Liver (tissue), 9 donors: Measurements from ENCODE around the gene WWOX. TPM values are rescaled to one million over a fixed set of nuclear protein-coding genes. Genes with fewer than 3 reads are reported as not detected.
A peak's percentile ranks its signal among the peaks of the same experiment; 100 is the strongest.

Source experiments
- DNase-seq: peaks from one replicate; pipeline ENCODE4 v3.0.0-alpha.2; 2017; ENCODE audit warnings: low spot score
- H3K27ac ChIP-seq, 2 donors: one replicate each; pipeline ENCODE4 v1.7.0; 2013; ENCODE audit warnings: inconsistent platforms in 2 of 2, low read length in 2 of 2, control low read depth in 1 of 2, low read depth in 1 of 2, mild to moderate bottlenecking in 1 of 2
- H3K27me3 ChIP-seq, 4 donors: one replicate each; pipeline versions ENCODE4 v1.6.1 to v1.7.0; 2013; ENCODE audit warnings: low read length in 3 of 4, inconsistent platforms in 1 of 4, mild to moderate bottlenecking in 1 of 4, moderate library complexity in 1 of 4; ENCODE audit not compliant: control insufficient read depth in 4 of 4, insufficient read depth in 4 of 4
- H3K36me3 ChIP-seq, 4 donors: one replicate each; pipeline versions ENCODE4 v1.6.1 to v1.7.0; 2013; ENCODE audit warnings: low read length in 3 of 4, mild to moderate bottlenecking in 3 of 4, low read depth in 1 of 4, moderate library complexity in 1 of 4; ENCODE audit not compliant: control insufficient read depth in 4 of 4, insufficient read depth in 3 of 4
- H3K4me1 ChIP-seq, 4 donors: one replicate each; pipeline versions ENCODE4 v1.6.1 to v1.7.0; 2013; ENCODE audit warnings: low read length in 3 of 4, mild to moderate bottlenecking in 3 of 4, moderate library complexity in 1 of 4; ENCODE audit not compliant: control insufficient read depth in 4 of 4, insufficient read depth in 4 of 4
- H3K4me3 ChIP-seq, 3 donors: one replicate each; pipeline versions ENCODE4 v1.6.1 to v1.7.0; 2013; ENCODE audit warnings: low read length in 3 of 3, control low read depth in 1 of 3, low read depth in 1 of 3, mild to moderate bottlenecking in 1 of 3
- H3K9ac ChIP-seq, 2 donors: one replicate each; pipeline ENCODE4 v1.7.0; 2013; ENCODE audit warnings: low read length in 2 of 2, mild to moderate bottlenecking in 2 of 2, moderate library complexity in 2 of 2, control low read depth in 1 of 2, low read depth in 1 of 2
- H3K9me3 ChIP-seq, 4 donors: one replicate each; pipeline versions ENCODE4 v1.6.1 to v1.7.0; 2013; ENCODE audit warnings: low read length in 3 of 4; ENCODE audit not compliant: control insufficient read depth in 4 of 4
- ATF3 ChIP-seq: IDR thresholded peaks from 2 replicates; pipeline ENCODE4 v1.6.1; 2016; ENCODE audit warnings: antibody characterized with exemption
- CTCF ChIP-seq: fragments of 150-350 bp; IDR thresholded peaks from 2 replicates; pipeline ENCODE4 v1.5.1; 2017; ENCODE audit warnings: improper control_type of control experiment, low read depth, low read length; ENCODE audit not compliant: missing input control
- EGR1 ChIP-seq, 2 donors: IDR thresholded peaks; 2 replicates each; pipeline ENCODE4 v1.6.1; 2016 to 2018; ENCODE audit warnings: antibody characterized with exemption in 2 of 2, low read depth in 2 of 2
- FOXA1 ChIP-seq: IDR thresholded peaks from 2 replicates; pipeline ENCODE4 v1.6.1; 2016; ENCODE audit warnings: antibody characterized with exemption
- FOXA2 ChIP-seq: IDR thresholded peaks from 2 replicates; pipeline ENCODE4 v1.6.1; 2016; ENCODE audit warnings: antibody characterized with exemption
- HNF4A ChIP-seq, 2 donors: conservative IDR thresholded peaks; 2 replicates each; pipeline ENCODE4 v1.6.1; 2016; ENCODE audit warnings: antibody characterized with exemption in 2 of 2, mild to moderate bottlenecking in 2 of 2
- HNF4G ChIP-seq: IDR thresholded peaks from 2 replicates; pipeline ENCODE4 v1.6.1; 2016; ENCODE audit warnings: antibody characterized with exemption
- JUND ChIP-seq, 2 donors: IDR thresholded peaks; 2 replicates each; pipeline ENCODE4 v1.6.1; 2016; ENCODE audit warnings: antibody characterized with exemption in 2 of 2
- MAX ChIP-seq: IDR thresholded peaks from 2 replicates; pipeline ENCODE4 v1.6.1; 2016; ENCODE audit warnings: antibody characterized with exemption
- NR2F2 ChIP-seq: IDR thresholded peaks from 2 replicates; pipeline ENCODE4 v1.6.1; 2016; ENCODE audit warnings: antibody characterized with exemption
- REST ChIP-seq: IDR thresholded peaks from 2 replicates; pipeline ENCODE4 v1.6.1; 2016; ENCODE audit warnings: antibody characterized with exemption, mild to moderate bottlenecking
- RXRA ChIP-seq, 2 donors: IDR thresholded peaks; 2 replicates each; pipeline ENCODE4 v1.6.1; 2017 to 2018; ENCODE audit warnings: antibody characterized with exemption in 2 of 2, mild to moderate bottlenecking in 1 of 2
- SP1 ChIP-seq: IDR thresholded peaks from 2 replicates; pipeline ENCODE4 v1.6.1; 2018; ENCODE audit warnings: antibody characterized with exemption, mild to moderate bottlenecking
- YY1 ChIP-seq: IDR thresholded peaks from 2 replicates; pipeline ENCODE4 v1.6.1; 2016; ENCODE audit warnings: antibody characterized with exemption, mild to moderate bottlenecking
- ZBTB33 ChIP-seq: IDR thresholded peaks from 2 replicates; pipeline ENCODE4 v1.6.1; 2016; ENCODE audit warnings: antibody characterized with exemption
- WGBS: extraction: QIAGEN DNeasy Blood & Tissue Kit; methylation state at CpG from one replicate; pipeline ENCODE4 v1.1.7; 2013; 5-methylcytosine and 5-hydroxymethylcytosine counted together
- polyA plus RNA-seq, 2 donors: library from polyadenylated mRNA; stranded (reverse) in 1 of 2; unstranded in 1 of 2; fragments of 200-250 nt in 1 of 2; fragments of >200 nt in 1 of 2; fragmentation: Nextera tagmentation in 1 of 2; extraction: Ambion mirVana in 1 of 2; gene quantifications; one replicate each; pipeline versions ENCODE4 v1.2.1 to v1.2.3, GENCODE V29; 2013 to 2015
- total RNA-seq, 2 donors: library from RNA; depleted of rRNA; stranded (reverse); fragments of >200 nt; gene quantifications; one replicate each; pipeline ENCODE4 v1.2.3, GENCODE V29; 2014
- donor health status: healthy.
- donor health status: healthy.
- donor health status: healthy.
- donor health status: healthy.
- donor health status: healthy.

Gene WWOX
- total and polyA plus RNA-seq, 4 donors: 9.8 to 46.0 (median 15.3) TPM

- TF ChIP-seq ATF3: no peak
- TF ChIP-seq EGR1 (IDR thresholded peaks at IDR 0.05; ENCODE audit: low read depth in 2 of 2): no peak
- no peak for TF ChIP-seq SP1
- TF ChIP-seq RXRA (IDR thresholded peaks at IDR 0.05): no peak
- no peak for TF ChIP-seq ZBTB33
- no peak for TF ChIP-seq NR2F2
- TF ChIP-seq MAX: no peak
- no peak for TF ChIP-seq HNF4G
- TF ChIP-seq FOXA2: no peak
- TF ChIP-seq CTCF: no peak
- TF ChIP-seq REST: no peak
- no peak for TF ChIP-seq YY1
- TF ChIP-seq JUND (IDR thresholded peaks at IDR 0.05): no peak
- TF ChIP-seq HNF4A (conservative IDR thresholded peaks at IDR 0.05): no peak
- H3K4me1 ChIP-seq: no peaks in the 10 kb centered on the region
- 87% methylated on average over 5 of the region's 5 CpGs for WGBS
- DNase-seq: no peak
- H3K27me3 ChIP-seq: no peaks in the 10 kb centered on the region
- H3K9ac ChIP-seq: no peak overlapping the region
- H3K27ac ChIP-seq: no peak overlapping the region
- H3K4me3 ChIP-seq: no peak overlapping the region
- no peaks in the 10 kb centered on the region for H3K36me3 ChIP-seq
- no peaks in the 10 kb centered on the region for H3K9me3 ChIP-seq
Observed at GRCh38 chr16:78489631-78490030, 390.2 kb downstream of the WWOX start.

GRCh38 chr16:78490431-78490830 lies 391.0 kb downstream of the WWOX start:
- Histone ChIP-seq H3K9me3 (no peaks in the 10 kb centered on the region), H3K36me3 (no peaks in the 10 kb centered on the region), H3K4me1 (no peaks in the 10 kb centered on the region), H3K27ac (no peak overlapping the region), H3K4me3 (no peak overlapping the region), H3K27me3 (no peaks in the 10 kb centered on the region), H3K9ac (no peak overlapping the region)
- WGBS: 85% methylated on average over 11 of the region's 11 CpGs
- TF ChIP-seq FOXA1 (no peak), MAX (no peak), RXRA (IDR thresholded peaks at IDR 0.05) (peak in 1 of 2 donors; percentile 17)
- no peak for DNase-seq
